DND-41 (cell line): ENCODE measurements around the gene SLC12A7.
A peak's percentile ranks its signal among the peaks of the same experiment; 100 is the strongest.

Experiments used
- ATAC-seq: fragments of 200-7000 bp; cut with Tn5 transposase; 3 replicates; pipeline ENCODE4 v1.9.1; 2021; ENCODE audit warnings: low read depth; ENCODE audit not compliant: insufficient read depth
- DNase-seq: peaks from one replicate; pipeline ENCODE4 v3.0.0-alpha.2; 2020
- H2AFZ ChIP-seq: 2 replicates; pipeline ENCODE4 v1.6.0; 2012; ENCODE audit warnings: low read depth, low read length
- H3K27ac ChIP-seq: 2 replicates; pipeline ENCODE4 v1.5.1; 2012; ENCODE audit warnings: low read length, inconsistent platforms
- H3K27me3 ChIP-seq: fragments of 200-600 bp; sonication (generic); 2 replicates; pipeline ENCODE4 v1.6.0; 2012; ENCODE audit warnings: low read length, mild to moderate bottlenecking, inconsistent platforms; ENCODE audit not compliant: insufficient read depth, poor library complexity
- H3K36me3 ChIP-seq: 2 replicates; pipeline ENCODE4 v1.5.1; 2012; ENCODE audit warnings: low read length, inconsistent platforms; ENCODE audit not compliant: insufficient read depth
- H3K4me1 ChIP-seq: 2 replicates; pipeline ENCODE4 v1.5.1; 2012; ENCODE audit warnings: mild to moderate bottlenecking, low read length; ENCODE audit not compliant: insufficient read depth
- H3K4me2 ChIP-seq: 2 replicates; pipeline ENCODE4 v1.6.0; 2012; ENCODE audit warnings: mild to moderate bottlenecking, moderate library complexity, low read length, inconsistent platforms; ENCODE audit not compliant: insufficient read depth
- H3K4me3 ChIP-seq, 2 experiments: fragments of 200-600 bp in 1 of 2; shearing (Covaris generic) in 1 of 2; 2 replicates each; pipeline ENCODE4 v1.5.1; 2012 to 2016; ENCODE audit warnings: inconsistent platforms in 2 of 2, low read length in 2 of 2, mild to moderate bottlenecking in 2 of 2, low read depth in 1 of 2, moderate library complexity in 1 of 2
- H3K79me2 ChIP-seq: 2 replicates; pipeline ENCODE4 v1.6.0; 2012; ENCODE audit warnings: low read length, inconsistent platforms; ENCODE audit not compliant: insufficient read depth
- H3K9ac ChIP-seq: 2 replicates; pipeline ENCODE4 v1.6.0; 2012; ENCODE audit warnings: low read depth, mild to moderate bottlenecking, inconsistent platforms, low read length, moderate library complexity
- H3K9me3 ChIP-seq: 2 replicates; pipeline ENCODE4 v1.5.1; 2012; ENCODE audit warnings: low read length, moderate library complexity, mild to moderate bottlenecking, inconsistent platforms; ENCODE audit not compliant: insufficient read depth, severe bottlenecking
- H4K20me1 ChIP-seq: 2 replicates; pipeline ENCODE4 v1.6.0; 2012; ENCODE audit warnings: low read length; ENCODE audit not compliant: insufficient read depth
- EZH2 ChIP-seq: IDR thresholded peaks from 3 replicates; pipeline ENCODE4 v1.6.1; 2012; ENCODE audit warnings: borderline replicate concordance, low read depth, mild to moderate bottlenecking, moderate library complexity, low read length, inconsistent platforms; ENCODE audit not compliant: severe bottlenecking
- TF ChIP-seq, protein P1 (sequence below): IDR thresholded peaks from 2 replicates; pipeline ENCODE4 v1.5.1; 2012; ENCODE audit warnings: borderline replicate concordance, low read length, moderate library complexity, mild to moderate bottlenecking; ENCODE audit not compliant: poor library complexity, severe bottlenecking; ENCODE audit errors: extremely low read depth

Gene SLC12A7

DNA sequence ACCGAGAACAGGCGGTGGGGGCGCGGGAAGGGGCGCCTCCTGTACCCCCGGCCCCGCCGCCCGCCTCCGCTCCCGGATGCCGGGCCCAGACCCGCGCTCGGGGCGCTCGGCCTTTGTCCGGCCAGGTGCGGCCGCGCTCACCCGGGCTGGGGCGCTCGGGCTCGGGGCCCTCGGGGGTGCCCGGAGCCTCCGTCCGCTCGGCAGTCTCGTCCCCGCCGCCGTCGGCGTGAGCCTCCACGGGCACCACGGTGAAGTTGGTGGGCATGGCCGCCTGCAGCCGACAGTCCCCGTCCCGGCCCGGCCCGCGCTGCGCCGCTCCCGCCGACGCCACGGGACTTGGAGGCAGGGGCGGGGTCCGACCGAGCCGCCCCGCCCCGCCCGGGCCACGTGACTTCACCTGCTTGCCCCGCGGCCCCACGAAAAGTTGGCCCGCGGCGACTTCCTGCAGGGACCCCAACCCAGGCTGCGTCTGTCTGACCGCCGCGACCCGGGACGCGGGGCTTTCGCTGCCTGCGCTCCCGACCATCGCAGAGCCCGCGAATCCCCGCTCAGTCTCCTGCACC is at the start of gene SLC12A7:
TSS of gene SLC12A7 (minus strand) at position 337 of the 563 bp plus-strand sequence. CDS start at position 265, 72 bp downstream.
- peak within 1 kb of the TSS; percentile 39 for H2AFZ ChIP-seq
- DNase-seq, result peak; percentile 18
- no peaks in the 10 kb centered on the region; the same call in 1 of the 2 replicates for H4K20me1 ChIP-seq
- H3K36me3 ChIP-seq, result no peaks in the 10 kb centered on the region
- TF ChIP-seq, protein P1, sequence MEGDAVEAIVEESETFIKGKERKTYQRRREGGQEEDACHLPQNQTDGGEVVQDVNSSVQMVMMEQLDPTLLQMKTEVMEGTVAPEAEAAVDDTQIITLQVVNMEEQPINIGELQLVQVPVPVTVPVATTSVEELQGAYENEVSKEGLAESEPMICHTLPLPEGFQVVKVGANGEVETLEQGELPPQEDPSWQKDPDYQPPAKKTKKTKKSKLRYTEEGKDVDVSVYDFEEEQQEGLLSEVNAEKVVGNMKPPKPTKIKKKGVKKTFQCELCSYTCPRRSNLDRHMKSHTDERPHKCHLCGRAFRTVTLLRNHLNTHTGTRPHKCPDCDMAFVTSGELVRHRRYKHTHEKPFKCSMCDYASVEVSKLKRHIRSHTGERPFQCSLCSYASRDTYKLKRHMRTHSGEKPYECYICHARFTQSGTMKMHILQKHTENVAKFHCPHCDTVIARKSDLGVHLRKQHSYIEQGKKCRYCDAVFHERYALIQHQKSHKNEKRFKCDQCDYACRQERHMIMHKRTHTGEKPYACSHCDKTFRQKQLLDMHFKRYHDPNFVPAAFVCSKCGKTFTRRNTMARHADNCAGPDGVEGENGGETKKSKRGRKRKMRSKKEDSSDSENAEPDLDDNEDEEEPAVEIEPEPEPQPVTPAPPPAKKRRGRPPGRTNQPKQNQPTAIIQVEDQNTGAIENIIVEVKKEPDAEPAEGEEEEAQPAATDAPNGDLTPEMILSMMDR, result no peak
- TF ChIP-seq EZH2, result peak; percentile 87
- no peaks in the 10 kb centered on the region for H3K9me3 ChIP-seq
- no peak within 1 kb of the TSS for H3K27ac ChIP-seq
- H3K27me3 ChIP-seq, result peaks cover 26% of the 10 kb centered on the region
- H3K4me1 ChIP-seq, result peaks cover 13% of the 10 kb centered on the region
- peak within 1 kb of the TSS; percentile 43; the same call in 1 of the 2 replicates for H3K9ac ChIP-seq
- peak within 1 kb of the TSS in 1 of 2 experiments; percentile 52; a peak in 2 of 4 replicates for H3K4me3 ChIP-seq
- H3K4me2 ChIP-seq, result peak within 1 kb of the TSS; percentile 69
- H3K79me2 ChIP-seq, result no peaks in the 10 kb centered on the region
- ATAC-seq, result peak; percentile 65

DNA sequence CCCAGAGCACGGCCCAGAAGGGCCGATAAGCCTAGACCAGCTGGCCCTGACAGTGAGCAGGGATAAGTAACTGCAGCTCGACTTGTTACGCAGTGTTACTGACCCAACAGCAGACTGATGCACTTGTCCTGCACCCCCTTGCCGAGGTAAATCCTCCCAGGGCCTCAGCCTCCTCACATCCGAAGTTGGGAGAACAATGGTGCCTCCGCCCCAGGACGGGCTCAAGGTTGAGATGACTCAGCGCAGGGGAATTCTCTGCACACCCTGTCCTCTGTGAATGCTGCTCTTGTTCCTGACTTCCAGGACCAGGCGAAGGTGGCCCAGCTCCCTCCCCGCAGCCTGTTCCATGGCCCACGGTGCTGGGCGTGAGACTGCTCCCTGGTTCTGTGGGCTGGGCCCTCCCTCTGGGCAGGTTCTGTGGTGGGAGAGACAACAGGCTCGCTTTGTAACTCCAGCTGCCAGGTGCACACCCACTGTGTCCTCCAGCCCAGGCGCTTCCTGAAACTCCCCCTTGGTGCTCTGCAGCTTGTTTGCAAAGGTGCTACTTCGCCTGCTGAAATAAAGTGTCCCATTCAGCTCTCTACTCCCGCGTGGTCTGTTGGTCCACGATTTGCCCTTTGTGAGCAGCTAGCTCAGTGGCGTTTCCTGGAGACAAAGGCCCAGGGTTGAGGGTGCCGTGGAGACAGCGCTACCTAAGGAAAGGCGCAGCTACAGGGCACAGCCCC is 49.4 kb upstream of the SLC12A7 start:
- no peak overlapping the region for H3K27ac ChIP-seq
- H3K4me2 ChIP-seq, result no peak overlapping the region
- no peaks in the 10 kb centered on the region for H3K36me3 ChIP-seq
- no peaks in the 10 kb centered on the region for H4K20me1 ChIP-seq
- H3K79me2 ChIP-seq, result no peaks in the 10 kb centered on the region
- H3K9me3 ChIP-seq, result no peaks in the 10 kb centered on the region
- peaks cover 6% of the 10 kb centered on the region; the same call in 1 of the 2 replicates for H3K4me1 ChIP-seq
- ATAC-seq, result peak; percentile 63
- TF ChIP-seq, protein P1, result no peak
- TF ChIP-seq EZH2, result no peak
- no peak overlapping the region for H3K4me3 ChIP-seq
- H3K27me3 ChIP-seq, result no peaks in the 10 kb centered on the region
- no peak for DNase-seq
- H3K9ac ChIP-seq, result no peak overlapping the region
- H2AFZ ChIP-seq, result no peak overlapping the region

DNA sequence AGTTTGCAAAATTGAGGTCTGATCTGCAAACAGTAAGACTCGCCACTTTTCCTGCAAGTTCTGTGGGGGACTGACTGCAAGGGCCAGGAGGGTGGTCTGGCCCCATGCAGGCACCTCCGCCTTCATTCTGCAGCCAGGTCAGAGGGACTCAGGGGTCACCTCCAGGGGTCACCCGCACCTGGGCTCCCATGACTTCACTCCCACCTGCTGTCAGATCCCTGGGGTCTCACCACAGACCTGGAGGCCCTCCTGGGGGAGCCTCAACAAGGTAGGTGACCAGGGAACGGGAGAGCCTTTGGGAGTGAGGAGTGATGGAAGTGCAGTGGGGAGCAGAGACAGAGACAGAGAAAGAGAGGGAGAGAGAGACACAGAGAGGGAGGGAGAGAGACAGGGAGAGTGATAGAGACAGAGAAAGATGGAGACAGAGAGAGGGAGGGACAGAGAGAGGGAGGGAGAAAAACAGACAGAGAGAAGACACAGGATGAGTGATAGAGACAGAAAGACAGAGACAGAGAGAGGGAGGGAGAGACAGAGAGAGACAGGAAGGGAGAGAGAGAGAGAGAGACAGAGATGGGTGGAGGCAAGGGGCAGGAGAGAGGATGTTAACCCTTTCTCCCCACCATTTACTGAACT is 48.0 kb upstream of the SLC12A7 start:
- Histone ChIP-seq H3K27me3 (no peaks in the 10 kb centered on the region), H3K4me3 (no peak overlapping the region), H3K4me2 (no peak overlapping the region), H3K36me3 (no peaks in the 10 kb centered on the region), H3K79me2 (no peaks in the 10 kb centered on the region), H2AFZ (no peak overlapping the region), H3K27ac (no peak overlapping the region), H3K9ac (no peak overlapping the region), H3K4me1 (peaks cover 6% of the 10 kb centered on the region; the same call in 1 of the 2 replicates), H4K20me1 (no peaks in the 10 kb centered on the region), H3K9me3 (no peaks in the 10 kb centered on the region)
- no peak for DNase-seq
- TF ChIP-seq, protein P1, result no peak
- no peak for TF ChIP-seq EZH2
- peak; percentile 35; the same call in 1 of the 3 replicates for ATAC-seq
